GM18868 (cell line): ENCODE data around the gene PRKACA.
"Not testable (repeated sequence)": the region's sequence is repeated elsewhere in the genome, so short reads cannot be mapped to it uniquely, and the experiment has no call there.

Experiments
- ATAC-seq: cut with Tn5 transposase; IDR thresholded peaks from one replicate; pipeline ENCODE4 v1.9.1; 2021; ENCODE audit warnings: mild to moderate bottlenecking, moderate library complexity; ENCODE audit not compliant: unreplicated experiment

The PRKACA gene

DNA sequence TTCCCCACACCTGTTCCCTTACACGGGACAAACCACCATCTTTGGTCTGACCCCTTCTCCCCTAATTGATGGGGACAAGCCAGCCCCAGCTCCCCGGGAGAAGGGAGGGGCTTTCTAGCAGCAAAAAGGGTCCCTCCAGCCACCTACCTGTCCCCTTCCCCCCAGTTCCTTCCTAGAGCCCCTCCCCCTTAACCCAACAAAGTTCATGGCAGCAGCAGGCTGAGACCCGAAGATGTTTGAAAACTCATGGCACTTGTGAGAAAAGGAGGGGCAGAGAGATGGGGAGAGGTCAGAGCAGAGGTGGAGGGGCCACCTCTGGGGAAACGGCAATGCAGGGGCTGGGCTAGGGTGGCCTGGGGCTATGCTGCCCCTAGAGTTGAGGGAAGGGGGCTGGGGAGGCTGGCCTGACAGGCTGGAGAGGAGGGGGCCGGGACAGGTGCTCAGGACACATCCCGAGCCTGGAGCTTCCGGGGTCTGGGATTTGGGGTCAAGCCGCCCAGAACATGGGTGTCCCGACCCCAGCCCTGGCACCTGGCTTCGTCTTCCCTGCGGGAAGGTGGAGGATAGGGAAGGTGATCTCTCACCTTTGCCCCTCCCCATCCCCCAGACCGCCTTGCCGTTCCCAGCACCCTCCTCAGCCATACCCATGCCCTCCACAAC, 31.3 kb upstream of the PRKACA start:
- ATAC-seq: no peak

- no peak for ATAC-seq
These were observed 30.4 kb upstream of the PRKACA start for GRCh38 chr19:14147797-14148605.

- ATAC-seq: no peak
These were observed 29.2 kb upstream of the PRKACA start for GRCh38 chr19:14146789-14147216.

DNA sequence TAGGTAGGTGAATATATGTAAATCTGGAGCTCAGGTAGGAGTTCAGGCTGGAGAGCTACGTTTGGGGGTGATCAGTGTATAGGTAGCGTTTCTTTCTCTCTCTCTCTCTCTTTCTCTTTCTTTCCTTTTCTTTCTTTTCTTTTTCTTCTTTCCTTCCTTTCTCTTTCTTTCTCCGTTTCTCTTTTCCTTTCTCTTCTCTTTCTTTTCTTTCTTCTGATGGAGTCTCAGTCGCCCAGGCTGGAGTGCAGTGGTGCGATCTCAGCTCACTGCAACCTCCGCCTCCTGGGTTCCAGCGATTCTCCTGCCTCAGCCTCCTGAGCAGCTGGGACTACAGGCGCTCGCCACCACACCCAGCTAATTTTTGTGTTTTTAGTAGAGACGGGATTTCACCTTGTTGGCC, 28.6 kb upstream of the PRKACA start:
- not testable (repeated sequence) for ATAC-seq

- no peak for ATAC-seq
These were observed 27.8 kb upstream of the PRKACA start for GRCh38 chr19:14145381-14145780.

DNA sequence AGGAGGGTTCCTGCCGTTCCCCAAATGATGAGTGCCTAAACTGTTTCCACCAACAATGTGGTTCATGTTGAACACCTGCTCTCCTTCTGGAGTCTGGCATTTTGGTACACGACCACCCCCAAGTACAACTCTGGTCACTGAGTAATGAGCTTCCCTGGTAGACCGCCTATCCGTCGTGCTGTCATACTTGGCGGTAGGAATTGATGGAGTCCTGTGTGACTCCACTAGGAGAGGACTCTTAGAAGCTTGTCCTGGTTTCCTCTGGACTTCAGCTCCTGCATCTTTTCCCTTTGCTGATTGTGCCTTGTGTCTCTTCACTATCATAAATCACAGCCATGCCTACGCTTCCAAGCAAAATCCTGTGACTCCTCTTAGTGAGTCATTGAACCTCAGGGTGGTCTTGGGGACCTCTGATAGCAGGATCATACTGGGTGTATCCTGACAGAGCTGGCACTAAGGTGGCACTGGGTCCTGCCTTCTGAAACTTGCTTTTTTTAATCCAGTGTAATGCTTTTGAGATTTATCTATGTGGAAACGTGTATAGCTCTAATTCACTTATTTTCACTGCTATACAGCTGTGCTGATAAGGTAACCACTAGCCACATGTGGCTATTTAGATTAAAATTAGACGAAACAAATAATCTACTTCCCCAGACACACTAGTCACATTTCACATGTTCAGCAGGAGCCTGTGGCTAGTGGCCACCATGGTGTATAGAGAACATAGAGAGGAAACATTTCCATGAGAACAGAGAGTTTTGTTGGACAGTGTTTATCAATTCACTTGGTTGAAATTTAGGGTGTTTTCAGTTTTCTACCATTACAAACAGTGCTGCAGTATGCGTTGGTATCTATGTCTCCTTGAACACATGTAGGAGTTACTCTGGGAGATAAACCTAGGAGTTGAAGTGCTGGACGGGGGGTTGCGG, 25.0 kb upstream of the PRKACA start:
- no peak for ATAC-seq

DNA sequence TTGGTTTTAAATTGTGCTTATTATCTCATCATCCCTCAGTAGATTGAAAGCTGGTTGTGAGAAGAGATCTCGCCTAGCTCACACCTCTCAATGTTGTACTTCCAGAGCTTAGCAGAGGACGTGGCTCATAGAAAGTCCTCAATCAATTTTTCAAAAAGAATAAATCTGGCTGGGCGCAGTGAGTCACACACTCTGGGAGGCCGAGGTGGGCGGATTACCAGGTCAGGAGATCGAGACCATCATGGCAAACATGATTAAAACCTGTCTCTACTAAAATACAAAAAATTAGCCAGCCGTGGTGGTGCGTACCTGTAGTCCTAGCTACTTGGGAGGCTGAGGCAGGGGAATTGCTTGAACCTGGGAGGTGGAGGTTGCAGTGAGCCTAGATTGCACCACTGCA, 23.5 kb upstream of the PRKACA start:
- no peak for ATAC-seq

- ATAC-seq: no peak
These were observed 22.4 kb upstream of the PRKACA start for GRCh38 chr19:14139944-14140343.

DNA sequence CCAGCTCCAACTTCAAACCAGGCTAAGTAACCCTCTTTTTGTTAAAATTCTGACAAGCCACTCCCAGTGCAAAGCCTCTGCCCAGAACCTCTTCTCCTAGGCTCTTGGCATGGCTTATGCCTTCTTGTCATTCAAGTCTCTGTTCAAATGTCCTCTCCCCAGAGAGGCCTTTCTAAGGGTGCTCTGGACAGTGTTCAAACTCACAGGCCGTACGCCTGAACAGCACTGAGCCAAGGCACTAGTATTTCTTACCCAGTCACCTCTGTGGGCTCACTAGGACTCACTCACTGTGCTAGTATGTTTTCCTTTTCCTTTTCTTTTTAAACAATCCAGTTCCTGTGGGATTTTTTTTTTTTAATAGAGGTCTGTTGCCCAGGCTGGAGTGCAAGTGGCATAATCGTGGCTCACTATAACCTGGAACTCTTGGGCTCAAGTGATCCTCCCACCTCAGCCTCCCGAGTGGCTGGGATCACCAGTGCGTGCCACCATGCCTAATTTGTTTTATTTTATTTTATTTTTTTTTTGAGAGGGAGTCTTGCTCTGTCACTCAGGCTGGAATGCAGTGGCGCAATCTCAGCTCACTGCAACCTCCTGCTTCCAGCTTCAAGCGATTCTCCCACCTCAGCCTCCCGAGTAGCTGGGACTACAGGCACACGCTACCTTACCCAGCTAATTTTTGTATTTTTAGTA, 21.2 kb upstream of the PRKACA start:
- ATAC-seq: no peak

DNA sequence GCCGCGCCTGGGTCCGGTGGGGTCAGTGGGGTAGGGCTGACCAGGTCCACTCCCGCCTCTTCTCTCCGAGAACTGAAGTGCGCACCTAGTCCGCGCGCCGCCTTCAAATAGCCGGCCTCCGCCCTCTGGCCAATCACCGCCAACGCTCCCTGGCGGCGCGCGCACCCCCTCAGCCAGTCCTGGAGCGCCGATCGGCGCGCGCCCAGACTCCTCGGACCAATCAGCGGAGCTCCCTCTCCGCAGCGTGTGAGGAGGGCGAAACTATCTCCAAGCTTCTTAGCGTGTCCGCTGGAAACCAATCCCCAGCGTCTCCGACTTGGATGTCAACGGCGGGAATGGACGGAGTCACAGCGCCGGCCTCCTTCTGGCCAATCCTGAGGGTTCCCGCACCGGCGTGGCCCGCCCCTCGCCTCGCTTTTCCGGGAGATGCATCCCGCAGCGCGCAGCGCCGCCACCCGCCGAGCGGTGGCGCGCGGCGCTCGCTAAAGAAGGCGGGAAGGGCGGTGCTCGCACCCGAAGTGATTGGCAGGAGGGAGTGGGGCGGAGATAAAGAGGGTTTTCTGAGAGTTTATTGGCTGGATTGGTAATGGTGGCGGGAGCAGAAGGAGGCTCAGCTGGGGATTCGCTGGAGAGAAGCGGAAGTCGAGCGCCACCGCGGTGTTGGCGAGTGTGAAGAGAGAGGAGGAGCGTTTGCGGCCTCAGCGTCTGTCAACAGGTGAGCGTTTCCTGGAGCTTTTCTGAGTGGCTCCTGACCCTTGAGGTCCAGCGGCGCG, 19.1 kb upstream of the PRKACA start, which contains the start of gene ASF1B:
ASF1B (minus strand) TSS at position 81 of the 773 bp plus-strand sequence. CDS start 133 bp downstream, outside the sequence.
- ATAC-seq: peak; percentile 80

- ATAC-seq: no peak
These were observed 18.5 kb upstream of the PRKACA start for GRCh38 chr19:14135985-14136508.

GRCh38 chr19:14135355-14135754, 17.8 kb upstream of the PRKACA start:
- no peak for ATAC-seq

GRCh38 chr19:14127929-14128509, 10.5 kb upstream of the PRKACA start:
- ATAC-seq: no peak

GRCh38 chr19:14127176-14127575, 9.6 kb upstream of the PRKACA start:
- ATAC-seq: no peak

GRCh38 chr19:14122924-14123323, 5.4 kb upstream of the PRKACA start:
- no peak for ATAC-seq

GRCh38 chr19:14120497-14120780, 2.9 kb upstream of the PRKACA start:
- ATAC-seq: no peak

GRCh38 chr19:14119644-14120496, 2.3 kb upstream of the PRKACA start:
- no peak for ATAC-seq

GRCh38 chr19:14119146-14119545, 1.6 kb upstream of the PRKACA start:
- ATAC-seq: no peak
